ENCODE measurements around the gene PGLYRP3. TPM values are rescaled to one million over a fixed set of nuclear protein-coding genes. Genes with fewer than 3 reads are reported as not detected.
"Not testable (repeated sequence)": the region's sequence is repeated elsewhere in the genome, so short reads cannot be mapped to it uniquely, and the experiment has no call there.

The PGLYRP3 gene
- total RNA-seq, 1 donor from 2014 or later: not detected

DNA sequence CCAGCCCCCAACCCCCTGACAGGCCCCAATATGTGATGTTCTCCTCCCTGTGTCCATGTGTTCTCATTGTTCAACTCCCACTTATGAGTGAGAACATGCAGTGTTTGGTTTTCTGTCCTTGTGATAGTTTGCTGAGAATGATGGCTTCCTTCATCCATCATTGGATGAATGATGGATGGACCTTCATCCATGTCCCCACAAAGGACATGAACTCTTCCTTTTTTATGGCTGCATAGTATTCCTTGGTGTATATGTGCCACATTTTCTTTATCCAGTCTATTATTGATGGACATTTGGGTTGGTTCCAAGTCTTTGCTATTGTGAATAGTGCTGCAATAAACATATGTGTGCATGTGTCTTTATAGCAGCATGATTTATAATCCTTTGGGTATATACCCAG, 1.6 kb upstream of the PGLYRP3 start:
- intact Hi-C loops (cut with micrococcal nuclease): not testable (repeated sequence)

DNA sequence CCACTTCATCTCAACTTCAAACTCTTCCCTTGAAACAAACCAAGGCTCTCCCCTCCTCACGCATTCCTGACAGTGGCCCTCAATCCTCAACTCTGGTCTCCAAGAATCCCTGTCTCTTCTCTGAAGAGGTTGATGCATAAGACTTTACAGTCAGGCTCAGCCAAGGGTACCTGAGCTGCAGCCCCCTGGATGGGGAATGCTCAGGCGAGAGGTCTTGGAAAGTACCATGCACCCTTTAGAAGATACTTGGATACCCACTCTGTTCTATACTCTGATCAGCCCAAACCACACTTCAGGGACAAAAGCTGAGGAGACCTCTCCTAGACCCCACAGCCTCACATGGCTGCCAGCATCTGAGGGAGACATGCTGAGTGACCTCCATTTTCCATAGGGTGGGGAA, 536 bp upstream of the PGLYRP3 start:
- intact Hi-C loops (cut with micrococcal nuclease): no loop called here

DNA sequence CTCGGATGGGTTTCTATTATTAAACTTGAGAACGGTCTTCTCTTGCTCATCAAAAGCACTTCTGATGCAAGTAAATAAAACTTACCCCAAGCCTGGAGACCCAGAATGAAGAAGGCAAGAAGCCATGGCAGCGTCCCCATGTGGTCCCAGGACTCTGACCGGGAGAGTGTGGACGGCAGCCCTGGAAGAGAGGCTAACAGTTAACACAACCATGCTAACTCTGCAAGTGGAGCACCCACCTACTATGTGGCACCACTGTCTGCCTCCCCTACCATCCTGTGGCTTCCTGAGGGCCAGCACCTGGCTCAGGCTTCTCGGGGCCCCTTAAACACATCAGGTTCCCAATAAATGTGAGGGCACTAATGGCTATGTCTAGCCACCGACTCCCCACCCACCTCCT, 2.2 kb downstream of the PGLYRP3 start:
- intact Hi-C loops (cut with micrococcal nuclease): no loop called here

DNA sequence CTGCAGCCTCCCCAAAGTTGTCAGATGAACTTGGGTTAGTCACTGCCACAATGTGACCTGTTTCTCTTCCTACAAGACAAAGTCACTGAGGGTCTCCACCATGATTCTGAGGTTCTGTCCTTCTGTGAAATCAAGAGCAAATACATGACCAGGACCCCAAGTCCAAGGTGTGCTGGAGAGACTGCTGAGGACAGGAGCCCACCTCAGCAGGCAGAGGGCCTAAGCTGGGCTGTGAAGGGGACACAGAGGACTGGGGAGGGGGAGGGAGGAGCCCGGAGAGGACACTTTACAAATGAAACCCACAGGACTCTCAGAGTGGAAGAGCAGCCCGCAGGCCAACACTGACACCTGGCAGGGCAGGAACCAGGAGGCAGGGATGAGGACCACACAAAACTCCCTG, 3.3 kb downstream of the PGLYRP3 start:
- intact Hi-C loops (cut with micrococcal nuclease): no loop called here

DNA sequence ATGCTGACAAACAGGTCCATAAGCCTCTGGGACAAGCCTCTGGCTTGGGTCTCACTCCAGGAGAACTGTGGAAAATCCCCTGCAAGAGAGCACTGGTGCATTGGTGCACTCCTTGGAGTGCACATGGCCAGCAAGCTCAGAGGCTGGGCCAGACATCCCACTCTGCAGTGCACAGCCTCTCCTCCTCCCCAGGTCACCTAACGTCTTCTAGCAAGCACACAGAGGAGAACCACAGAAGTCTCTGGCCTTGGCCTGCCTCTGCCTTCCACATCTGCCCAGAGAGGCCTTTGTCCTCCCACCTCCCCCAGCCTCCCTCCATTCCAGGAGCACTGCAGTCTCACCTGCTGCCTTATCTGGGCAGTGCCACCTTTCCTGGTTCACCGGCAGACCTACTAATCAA, 4.2 kb downstream of the PGLYRP3 start:
- intact Hi-C loops (cut with micrococcal nuclease): no loop called here

DNA sequence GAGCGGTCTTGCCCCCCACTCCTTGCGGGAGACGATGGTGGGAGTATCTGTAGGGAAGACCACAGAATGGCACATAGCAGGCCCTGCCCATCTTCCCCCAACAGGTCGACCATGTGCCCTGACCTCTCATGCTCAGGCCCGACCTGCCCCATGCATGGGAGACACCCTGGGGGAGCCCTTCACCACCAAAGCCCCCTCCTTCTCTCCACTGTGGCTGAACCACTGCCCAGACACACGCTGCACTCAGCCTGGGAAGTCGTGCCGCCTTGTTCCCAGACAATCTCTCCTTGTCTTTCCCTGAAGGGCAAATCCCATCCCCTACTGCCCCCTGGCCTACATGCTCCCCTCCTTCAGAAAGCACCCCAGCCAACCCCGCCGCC, 5.5 kb downstream of the PGLYRP3 start:
- intact Hi-C loops (cut with micrococcal nuclease): no loop called here

DNA sequence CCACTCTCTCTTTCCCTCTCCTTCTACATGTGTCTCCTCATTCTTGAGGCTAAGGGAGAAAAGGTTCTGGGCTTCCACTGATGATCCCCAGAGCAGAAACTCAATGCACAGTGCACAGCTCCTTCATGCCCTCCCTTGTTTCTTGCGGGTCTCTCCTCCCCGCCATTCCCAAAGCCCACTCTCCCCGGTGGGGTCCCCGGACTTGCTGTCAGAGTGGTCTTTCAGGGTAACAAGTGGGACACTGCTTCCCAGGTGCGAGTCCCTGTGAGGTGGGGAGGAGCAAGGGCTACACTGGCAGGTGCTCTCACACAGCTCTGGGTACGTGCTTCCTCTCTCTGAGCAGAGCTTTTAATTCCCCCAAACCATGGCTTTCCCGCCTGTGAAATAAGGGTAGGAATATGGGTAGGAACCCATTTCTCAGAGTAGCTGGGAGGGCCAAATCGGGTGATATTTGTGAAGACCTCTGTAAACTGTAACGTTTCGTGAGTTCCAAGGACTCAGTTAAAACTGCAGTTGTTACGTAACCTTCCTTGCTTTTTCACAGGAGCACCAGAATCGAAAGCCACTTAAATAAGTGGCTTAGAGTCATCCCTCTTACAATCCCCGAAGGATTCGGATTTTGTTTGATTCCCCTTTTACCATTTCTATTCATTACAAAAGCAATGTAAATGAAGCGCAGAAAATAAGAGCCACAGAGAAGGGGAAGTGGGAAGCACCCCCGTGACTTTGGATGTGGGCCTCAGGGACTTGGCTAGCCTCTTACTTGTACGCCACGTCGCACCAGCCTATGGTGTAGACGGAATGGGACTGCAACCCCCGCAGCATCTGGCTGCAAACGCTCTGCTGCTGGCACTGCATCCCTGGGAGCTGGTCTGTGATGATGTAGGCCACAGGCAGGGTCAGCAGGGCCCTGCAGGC, 6.2 kb downstream of the PGLYRP3 start:
- intact Hi-C loops (cut with micrococcal nuclease): no loop called here

DNA sequence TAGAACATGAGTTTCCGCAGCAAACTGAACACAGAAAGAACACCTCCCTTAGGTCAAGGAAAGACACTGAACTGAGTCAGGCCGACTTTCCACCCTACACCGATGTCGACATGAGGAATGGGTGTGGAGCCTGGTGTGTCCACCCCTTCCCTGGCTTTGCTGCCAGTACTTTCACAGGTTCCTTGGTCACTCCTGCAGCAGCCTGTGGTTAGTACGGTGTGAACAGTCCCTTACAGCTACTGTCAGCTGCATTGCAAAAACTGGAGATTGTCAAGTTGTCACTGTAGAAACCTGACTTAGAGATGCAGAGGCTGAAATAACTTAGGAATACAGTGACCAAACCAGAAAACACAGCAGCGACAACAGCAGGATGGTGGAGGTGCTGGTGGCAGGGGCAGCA, 7.1 kb downstream of the PGLYRP3 start:
- intact Hi-C loops (cut with micrococcal nuclease): no loop called here

DNA sequence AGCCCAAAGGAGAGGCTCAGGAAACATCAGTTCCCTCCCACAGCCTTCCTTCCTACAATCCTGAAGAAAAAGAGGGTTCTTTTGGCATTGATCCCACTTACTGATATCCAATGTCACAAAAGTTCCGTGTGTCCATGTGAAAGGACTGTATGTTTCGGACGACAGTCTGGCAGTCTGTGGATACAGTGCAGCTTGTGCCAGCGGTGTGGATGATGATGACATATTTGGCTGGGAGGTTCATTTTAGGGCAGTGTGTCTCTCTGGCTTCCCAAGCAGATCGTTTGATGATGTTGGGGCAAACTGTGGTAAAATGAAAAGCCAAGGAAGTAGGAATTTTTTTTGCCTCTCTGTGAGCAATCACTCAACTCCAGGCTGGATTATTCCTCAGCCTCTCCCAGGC, 10.4 kb downstream of the PGLYRP3 start:
- intact Hi-C loops (cut with micrococcal nuclease): no loop called here

DNA sequence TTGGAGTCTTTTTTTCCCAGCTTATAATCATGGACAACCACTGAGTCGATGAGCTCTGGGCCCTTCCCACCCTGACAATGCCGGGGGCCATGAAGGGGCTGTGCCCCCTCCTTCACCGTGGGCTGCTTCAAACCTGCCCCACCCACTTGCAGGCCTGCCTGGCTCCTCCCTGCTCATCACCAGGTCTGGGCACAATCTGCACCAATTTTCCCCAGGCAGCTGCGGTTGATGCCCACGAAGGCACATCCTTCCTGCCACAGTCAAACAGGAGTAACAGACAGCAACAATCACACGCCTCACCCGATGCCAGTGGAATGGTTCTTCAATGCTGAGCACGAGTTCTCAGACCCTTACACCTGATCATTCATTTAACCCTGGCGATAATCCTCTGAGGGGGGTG, 18.9 kb downstream of the PGLYRP3 start:
- intact Hi-C loops (cut with micrococcal nuclease): no loop called here

DNA sequence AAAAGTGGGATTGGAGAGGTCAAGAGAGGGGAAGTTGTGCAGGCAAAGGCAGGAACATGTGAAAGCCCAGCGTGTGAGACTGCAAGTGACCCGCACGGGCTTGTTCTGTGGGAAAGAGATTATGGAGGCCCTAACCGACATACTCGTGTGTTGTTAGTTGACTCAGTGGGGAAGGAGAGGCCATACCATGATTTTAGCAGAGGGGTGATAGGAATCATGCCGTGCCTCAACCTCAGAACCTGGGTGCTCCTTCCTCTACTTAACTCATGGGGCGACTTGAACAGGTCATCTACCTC, 19.3 kb downstream of the PGLYRP3 start:
- intact Hi-C loops (cut with micrococcal nuclease): no loop called here

DNA sequence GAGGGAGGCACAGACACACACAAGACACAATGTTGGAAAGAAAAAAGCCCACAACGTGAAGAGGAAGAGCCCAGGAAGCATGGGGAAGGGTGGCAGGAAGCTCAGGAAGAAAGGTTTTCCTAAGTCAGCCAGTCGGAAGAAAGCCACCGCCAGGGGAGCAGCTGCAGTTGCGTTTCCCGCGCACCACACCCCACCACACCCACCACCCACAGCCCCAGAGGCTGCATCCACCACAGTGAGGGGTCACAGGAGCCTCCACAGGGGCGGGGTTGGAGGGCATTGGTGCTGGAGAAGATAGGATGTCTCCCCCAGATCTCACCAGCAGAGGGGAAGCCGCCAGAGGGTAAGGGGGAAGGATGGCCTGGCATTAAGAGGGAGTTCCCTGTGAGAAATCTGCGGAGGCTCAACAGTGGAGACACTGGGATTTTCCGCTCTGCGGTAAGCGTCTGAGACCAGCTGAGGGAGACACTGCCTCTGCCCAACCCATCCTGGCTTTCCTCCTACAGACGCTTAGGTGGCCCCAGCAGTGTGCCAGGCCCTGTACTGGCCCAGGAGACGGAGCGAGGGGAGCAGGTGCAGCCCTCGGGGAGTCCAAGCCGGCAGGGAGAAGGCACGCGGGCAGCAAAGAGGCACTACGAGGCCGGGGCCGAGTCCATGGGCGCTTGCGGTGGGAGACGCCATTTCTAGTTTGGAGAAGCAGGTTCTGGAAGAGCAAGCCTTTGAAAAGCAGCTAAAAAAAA, 19.8 kb downstream of the PGLYRP3 start:
- intact Hi-C loops (cut with micrococcal nuclease): no loop called here

DNA sequence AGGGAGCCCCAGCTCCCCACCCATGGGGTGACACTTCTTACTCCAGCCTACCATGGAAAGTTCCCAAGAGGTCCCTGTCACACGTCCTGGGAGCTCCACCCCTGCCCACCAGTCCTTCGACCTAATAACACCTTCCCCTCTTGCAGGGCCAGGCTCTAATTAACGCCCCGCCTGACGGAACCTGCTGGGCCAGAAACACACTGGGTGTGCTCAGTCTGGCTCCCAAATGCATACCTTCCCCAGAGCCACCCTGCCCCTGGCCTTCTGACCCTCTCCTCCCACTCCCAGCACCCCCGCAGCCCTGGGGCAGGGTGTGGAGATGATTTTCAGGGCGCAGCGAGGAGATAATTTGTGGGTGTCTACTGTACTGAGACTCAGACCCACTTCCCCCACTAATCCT, 20.6 kb downstream of the PGLYRP3 start:
- intact Hi-C loops (cut with micrococcal nuclease): no loop called here

DNA sequence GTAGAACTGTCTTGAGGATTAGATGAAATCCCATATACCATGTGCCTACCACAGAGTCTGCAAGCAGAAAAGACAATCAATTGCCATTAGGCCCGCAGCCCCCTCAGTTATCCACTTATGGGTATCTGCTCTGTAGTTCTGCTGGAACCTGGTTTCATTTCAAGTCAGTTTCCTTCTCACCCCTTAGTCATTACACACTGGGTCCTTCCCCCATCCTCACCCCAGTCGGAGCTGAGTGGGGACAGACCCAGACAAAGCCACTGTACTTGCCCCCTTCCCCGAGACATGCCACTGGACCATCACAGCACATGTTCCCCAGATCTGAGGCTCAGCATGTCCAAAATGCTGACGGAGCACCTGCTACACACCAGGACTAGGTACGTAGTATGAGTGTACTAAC, 21.2 kb downstream of the PGLYRP3 start:
- intact Hi-C loops (cut with micrococcal nuclease): no loop called here

DNA sequence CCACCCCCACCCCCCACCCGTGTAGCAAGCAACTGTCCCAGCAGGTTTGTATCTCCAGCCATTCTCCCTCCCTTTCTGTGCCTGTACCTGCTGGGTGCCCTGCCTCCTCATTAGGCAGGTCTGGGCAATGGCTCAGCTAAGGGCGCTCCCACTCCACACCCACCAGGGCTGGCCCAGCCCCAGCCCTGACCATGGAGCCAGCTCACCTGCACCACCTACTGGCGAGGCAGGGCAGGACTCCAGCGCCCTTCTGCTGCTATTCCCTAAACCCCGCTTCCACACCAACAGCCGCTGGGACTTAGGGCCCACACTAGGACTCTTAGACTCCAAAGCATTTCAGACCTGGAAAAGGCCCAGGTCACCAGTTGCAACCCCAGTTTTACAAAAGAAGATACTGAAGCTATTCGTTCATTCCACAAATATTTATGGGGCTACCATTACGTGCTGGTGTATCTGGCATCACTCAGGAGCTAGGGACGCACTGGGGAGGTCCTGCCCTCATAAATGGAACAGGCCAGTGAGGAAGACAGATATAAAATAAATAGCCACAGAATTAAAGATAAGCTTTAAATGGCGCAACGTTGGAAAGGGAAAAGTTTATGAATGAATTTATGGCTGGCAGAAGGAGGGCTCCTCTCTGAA, 24.0 kb downstream of the PGLYRP3 start:
- intact Hi-C loops (cut with micrococcal nuclease): no loop called here

DNA sequence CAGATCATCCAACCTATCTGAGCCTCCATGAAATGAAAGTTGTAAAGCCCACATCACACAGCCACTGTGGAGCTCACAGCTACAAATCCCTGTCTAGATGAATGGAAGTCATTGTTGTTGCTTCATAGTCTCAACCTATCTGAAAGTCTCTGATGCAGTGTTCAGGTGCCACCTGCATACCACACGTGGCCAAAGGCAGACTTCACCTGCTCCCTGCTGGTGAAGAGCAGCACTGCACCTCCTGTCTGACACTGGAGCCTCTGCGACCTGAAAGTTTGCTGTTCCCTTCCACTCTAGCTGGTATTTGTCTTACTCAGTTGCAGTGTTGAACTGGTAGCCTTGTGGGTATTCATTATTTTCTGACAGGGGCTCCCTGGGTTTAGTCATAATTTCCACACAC, 34.9 kb downstream of the PGLYRP3 start:
- intact Hi-C loops (cut with micrococcal nuclease): no loop called here

DNA sequence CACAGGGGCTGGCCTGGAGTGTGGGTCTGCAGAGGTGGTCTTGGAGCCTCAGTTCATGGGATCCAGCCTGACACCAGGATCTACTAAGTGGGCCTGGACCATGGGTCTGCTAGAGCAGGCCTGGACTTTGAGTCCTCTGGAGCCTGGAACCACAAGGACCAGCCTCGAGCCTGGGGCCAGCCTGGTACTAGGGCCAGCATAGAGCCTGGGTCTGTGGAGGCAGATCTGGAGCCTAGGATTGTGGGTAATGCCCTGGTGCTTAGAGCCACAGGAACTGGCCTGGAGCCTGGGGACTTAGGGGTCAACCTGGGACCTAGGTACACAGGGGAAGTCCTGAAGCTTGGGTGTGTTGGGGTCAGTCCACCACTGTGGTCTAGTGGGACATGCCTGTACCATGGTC, 40.6 kb downstream of the PGLYRP3 start:
- intact Hi-C loops (cut with micrococcal nuclease): no loop called here

DNA sequence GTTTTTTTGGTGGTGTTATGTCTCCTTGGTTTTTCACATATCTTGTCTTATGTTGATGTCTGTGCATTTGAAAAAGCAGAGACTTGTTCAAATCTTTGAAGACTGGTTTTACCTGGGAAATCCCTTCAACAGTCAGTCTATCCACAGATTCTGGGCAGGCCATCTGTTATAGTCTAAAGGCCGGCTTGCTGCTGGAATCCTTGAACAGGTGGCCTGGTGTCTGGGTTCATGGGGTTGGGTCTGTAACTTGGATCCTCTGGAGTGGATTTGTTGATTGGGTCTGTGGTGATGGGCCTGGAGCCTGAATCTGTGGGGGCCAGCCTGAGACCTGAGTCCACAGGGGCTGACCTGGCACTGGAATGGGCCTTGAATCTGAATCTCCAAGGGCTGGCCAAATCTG, 41.0 kb downstream of the PGLYRP3 start:
- intact Hi-C loops (cut with micrococcal nuclease): no loop called here

DNA sequence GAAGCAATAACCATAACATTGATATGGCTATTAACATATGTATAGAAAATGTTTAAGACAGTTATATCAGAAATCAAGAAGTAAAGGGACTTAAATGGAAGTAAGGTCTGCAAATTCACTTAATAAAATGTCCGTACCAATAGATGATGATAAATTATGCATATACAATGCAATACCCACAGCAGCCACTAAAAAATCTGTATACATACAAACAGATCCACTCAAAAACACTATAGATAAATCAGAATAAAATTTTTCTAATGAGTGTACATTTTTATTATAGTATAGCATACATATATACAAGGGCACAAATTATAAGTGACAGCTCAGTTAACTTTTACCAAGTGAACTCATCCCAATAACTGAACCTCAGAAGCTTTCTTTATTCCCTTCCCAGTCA, 47.3 kb downstream of the PGLYRP3 start:
- intact Hi-C loops (cut with micrococcal nuclease): no loop called here

DNA sequence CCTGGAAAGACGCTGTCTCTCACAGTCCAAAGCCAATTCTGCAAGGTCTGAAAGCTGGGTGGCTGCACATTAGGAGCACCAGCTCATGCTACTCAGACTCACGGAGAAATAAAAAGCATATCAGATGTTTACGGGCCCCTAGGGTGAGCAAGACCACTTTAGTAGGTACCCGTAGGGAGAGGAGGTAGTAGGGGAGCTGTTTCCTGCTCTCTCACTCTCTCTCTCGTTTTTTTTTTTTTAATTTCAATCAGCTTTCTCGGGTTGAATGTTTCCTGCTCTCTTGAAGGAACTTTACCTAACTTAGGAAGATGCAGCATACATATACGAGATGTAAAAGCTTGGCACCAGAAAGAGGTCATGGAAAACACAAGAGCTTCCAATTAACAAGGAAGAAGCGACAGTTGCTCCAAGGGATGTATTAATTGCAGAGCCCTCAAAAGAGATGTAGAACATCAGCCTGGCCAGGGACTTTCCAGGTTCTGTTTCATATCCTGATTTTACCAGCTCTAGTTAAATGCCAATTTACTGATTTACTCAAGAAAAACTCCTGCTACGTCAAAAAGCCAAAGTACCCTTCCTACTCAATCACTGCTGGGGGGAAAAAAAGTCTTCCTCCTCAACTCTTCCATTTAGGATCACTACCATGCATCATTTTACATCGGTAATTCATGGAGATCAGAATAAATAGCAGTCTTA, 50.1 kb downstream of the PGLYRP3 start:
- intact Hi-C loops (cut with micrococcal nuclease): no loop called here

DNA sequence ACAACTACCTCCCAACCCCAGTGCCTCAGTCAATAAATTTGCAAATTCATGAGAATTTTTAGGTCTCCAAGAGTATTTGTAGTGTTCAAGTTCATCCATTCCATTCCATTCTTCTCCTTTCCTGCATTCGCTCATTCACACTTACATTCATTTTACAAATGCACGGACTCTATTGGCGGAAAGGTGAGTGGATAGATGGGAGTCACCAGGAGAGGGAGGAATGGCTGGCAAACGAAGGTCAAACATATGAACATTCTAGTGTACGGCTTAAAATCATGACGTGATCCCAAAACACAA, 50.7 kb downstream of the PGLYRP3 start:
- intact Hi-C loops (cut with micrococcal nuclease): no loop called here

All from T-helper 2 cell treated with Interferon-gamma antibody and Interleukin-4, amounts not matched to agents 100 ng/mL and 5 ng/mL, for 36 hours (primary cell).